ENCODE measurements around the gene SH3RF3. TPM values are rescaled to one million over a fixed set of nuclear protein-coding genes. Genes with fewer than 3 reads are reported as not detected.
A peak's percentile ranks its signal among the peaks of the same experiment; 100 is the strongest.

The SH3RF3 gene
- total RNA-seq, 1 donor from 2014 or later, result 7.4 TPM

DNA sequence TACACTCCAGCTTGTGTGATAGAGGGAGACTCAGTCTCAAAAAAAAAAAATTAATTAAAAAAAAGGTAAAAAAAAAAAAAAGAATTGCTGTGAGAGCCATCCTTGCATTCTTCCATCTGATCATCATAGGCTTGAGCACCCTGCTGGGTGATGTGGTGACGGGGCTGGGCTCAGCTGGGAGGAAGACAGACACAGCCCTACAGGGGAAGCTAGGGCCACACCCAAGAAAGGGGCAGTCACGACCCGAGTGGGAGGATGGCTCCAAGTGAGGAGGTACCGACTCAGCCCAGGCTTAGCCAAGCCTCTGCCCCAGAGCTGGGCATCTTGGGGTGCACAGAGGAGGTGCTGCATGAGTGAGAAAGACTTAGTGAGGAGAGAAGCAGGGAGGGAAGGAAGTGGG, 165.5 kb downstream of the SH3RF3 start:
- Histone ChIP-seq H3K27ac (no peak overlapping the region), H3K4me1 (peaks cover 5% of the 10 kb centered on the region), H3K36me3 (no peaks in the 10 kb centered on the region), H3K9me3 (no peaks in the 10 kb centered on the region), H3K27me3 (no peaks in the 10 kb centered on the region), H3K4me3 (no peak overlapping the region)
- intact Hi-C loops (cut with DNase I), result no loop called here
- TF ChIP-seq CTCF (IDR thresholded peaks at IDR 0.05), result no peak
- ATAC-seq (peak; percentile 27), DNase-seq (no peak)

DNA sequence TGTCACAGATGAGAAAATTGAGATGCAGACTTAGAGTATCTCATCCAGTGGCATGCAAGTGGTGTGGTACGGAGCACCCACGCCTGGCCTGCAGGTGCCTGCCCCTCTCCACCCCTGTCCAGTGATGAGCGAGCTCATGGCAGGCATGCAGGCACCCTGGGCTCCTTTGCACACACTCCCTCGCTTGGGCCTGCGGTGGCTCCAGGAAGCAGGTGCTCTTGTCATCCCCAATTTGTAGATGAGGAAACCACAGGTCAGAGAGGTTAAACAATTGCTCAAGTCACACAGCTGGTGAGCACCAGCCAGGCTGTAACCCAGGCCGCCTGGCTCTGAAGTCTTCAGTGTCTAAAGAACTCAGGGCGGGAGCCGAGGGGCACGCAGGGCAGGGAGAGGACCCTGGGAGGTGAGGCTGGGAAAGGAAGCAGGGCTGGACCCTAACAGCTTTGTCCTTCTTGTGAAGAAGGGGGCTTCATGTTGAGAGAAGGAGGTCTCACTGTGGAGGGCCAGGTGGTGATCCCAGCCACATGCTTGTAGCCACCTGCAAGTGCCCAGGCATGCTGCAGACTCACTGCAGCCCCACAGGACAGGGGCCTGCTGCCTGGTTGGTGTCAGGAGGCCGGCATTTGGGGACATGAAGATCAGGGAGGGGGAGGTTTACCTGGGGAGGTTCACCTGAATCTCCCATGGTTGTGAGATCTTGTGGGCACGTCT, 166.2 kb downstream of the SH3RF3 start:
- Histone ChIP-seq H3K27ac (no peak overlapping the region), H3K4me3 (no peak overlapping the region), H3K36me3 (no peaks in the 10 kb centered on the region), H3K27me3 (no peaks in the 10 kb centered on the region), H3K4me1 (peaks cover 10% of the 10 kb centered on the region), H3K9me3 (no peaks in the 10 kb centered on the region)
- intact Hi-C loops (cut with DNase I), result no loop called here
- no peak for DNase-seq
- ATAC-seq, result no peak
- TF ChIP-seq CTCF (IDR thresholded peaks at IDR 0.05), result no peak

GRCh38 chr2:109295781-109296117, 166.7 kb downstream of the SH3RF3 start:
- Histone ChIP-seq H3K4me3 (no peak overlapping the region), H3K4me1 (peaks cover 10% of the 10 kb centered on the region), H3K27ac (no peak overlapping the region), H3K36me3 (no peaks in the 10 kb centered on the region), H3K27me3 (no peaks in the 10 kb centered on the region), H3K9me3 (no peaks in the 10 kb centered on the region)
- no peak for TF ChIP-seq CTCF (IDR thresholded peaks at IDR 0.05)
- no peak for DNase-seq
- ATAC-seq, result no peak
- intact Hi-C loops (cut with DNase I), result no loop called here

DNA sequence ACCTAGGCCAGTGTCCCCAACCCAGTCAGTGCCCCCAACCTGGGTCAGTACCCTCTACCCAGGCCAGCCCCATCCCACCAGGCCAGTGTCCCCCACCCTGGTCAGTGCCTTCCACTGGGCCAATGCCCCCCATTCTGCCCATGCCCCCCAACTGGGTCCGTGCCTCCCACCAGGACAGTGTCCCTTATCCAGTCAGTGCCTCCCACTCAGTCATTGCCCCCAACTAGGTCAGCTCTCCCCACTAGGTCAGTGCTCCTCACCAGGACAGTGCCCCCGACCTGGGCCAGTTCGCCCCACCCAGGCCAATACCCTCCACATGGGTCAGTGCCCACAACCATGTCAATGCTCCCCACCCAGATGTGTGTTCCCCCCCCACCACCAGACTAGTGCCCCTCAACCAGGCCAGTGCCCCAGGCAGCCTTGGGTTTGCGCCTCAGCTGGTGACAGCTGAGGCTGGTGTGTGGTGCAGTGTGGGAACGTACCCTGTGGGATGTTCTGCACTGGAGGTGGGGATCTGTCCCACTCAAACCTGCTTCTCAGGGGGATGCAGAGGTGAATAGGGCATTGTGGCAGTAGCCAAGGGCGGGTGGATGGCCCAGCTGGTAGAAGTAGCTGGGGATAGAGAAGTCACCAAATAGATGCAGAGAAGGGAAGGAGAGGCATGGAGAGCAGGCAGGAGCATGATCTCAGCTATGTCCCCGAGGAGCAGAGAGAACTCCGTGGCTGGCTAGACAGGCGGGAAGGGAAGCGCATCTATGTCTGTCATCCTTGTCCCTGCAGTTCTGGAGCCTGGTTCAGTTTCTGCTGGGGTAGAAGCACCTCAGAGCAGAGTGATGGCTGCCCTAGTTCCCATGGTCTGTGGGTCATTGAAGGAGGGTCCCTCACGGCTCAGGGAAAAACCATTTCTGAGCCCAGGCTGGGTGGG, 168.8 kb downstream of the SH3RF3 start:
- Histone ChIP-seq H3K9me3 (no peaks in the 10 kb centered on the region), H3K36me3 (no peaks in the 10 kb centered on the region), H3K27me3 (no peaks in the 10 kb centered on the region), H3K27ac (no peak overlapping the region), H3K4me1 (peaks cover 10% of the 10 kb centered on the region), H3K4me3 (no peak overlapping the region)
- no peak for DNase-seq
- no peak for ATAC-seq
- no peak for TF ChIP-seq CTCF (IDR thresholded peaks at IDR 0.05)
- intact Hi-C loops (cut with DNase I), result no loop called here

DNA sequence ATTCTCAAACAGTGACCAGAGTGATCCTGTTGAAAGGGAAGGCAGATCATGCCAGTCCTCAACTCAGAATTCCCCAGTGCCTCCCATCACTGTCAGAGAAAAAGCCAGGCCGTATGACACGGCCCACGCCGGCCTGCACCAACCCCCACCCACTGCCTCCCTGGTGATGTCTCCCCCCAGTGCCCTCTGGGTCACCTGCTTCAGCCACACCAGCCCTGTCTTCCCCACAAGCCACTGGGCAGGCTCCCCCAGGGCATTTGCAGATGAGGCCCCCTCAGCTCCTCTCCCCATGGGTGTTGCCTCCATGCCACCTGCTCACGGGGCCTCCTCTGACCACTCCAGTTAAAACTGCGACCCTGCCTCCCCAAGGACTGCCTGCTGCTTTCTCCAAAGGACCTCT, 169.8 kb downstream of the SH3RF3 start:
- no peak overlapping the region for H3K4me3 ChIP-seq
- peaks cover 10% of the 10 kb centered on the region for H3K4me1 ChIP-seq
- H3K27me3 ChIP-seq, result no peaks in the 10 kb centered on the region
- intact Hi-C loops (cut with DNase I), result no loop called here
- no peak overlapping the region for H3K27ac ChIP-seq
- ATAC-seq (no peak), DNase-seq (no peak)
- no peaks in the 10 kb centered on the region for H3K9me3 ChIP-seq
- no peaks in the 10 kb centered on the region for H3K36me3 ChIP-seq
- no peak for TF ChIP-seq CTCF (IDR thresholded peaks at IDR 0.05)
